Nephron progenitor cell (in vitro differentiated cells): Measurements from ENCODE around the gene COA4.

ENCODE experiments used
- DNase-seq: peaks from one replicate; pipeline ENCODE4 v3.0.0; 2021
- H3K27ac Mint-ChIP-seq: 2 replicates; pipeline ENCODE4 v1.8.0; 2021; ENCODE audit warnings: mild to moderate bottlenecking, moderate library complexity, mixed read lengths
- H3K27me3 Mint-ChIP-seq: 2 replicates; pipeline ENCODE4 v1.8.0; 2021; ENCODE audit warnings: mild to moderate bottlenecking, low read depth, mixed read lengths; ENCODE audit not compliant: poor library complexity
- H3K36me3 Mint-ChIP-seq: 2 replicates; pipeline ENCODE4 v1.8.0; 2021; ENCODE audit warnings: low read depth, mixed read lengths
- H3K4me1 Mint-ChIP-seq: 2 replicates; pipeline ENCODE4 v1.8.0; 2021; ENCODE audit warnings: mixed read lengths
- H3K4me3 Mint-ChIP-seq: 2 replicates; pipeline ENCODE4 v1.8.0; 2021; ENCODE audit warnings: mild to moderate bottlenecking, moderate library complexity, mixed read lengths
- H3K9me3 Mint-ChIP-seq: 2 replicates; pipeline ENCODE4 v1.8.0; 2021; ENCODE audit warnings: mild to moderate bottlenecking, moderate library complexity, mixed read lengths
- TF ChIP-seq, protein P1 (sequence below): fragments of 200-600 bp; sonication (generic); IDR thresholded peaks from 2 replicates; pipeline ENCODE4 v1.5.0; 2021; ENCODE audit warnings: antibody characterized with exemption

COA4 gene

DNA sequence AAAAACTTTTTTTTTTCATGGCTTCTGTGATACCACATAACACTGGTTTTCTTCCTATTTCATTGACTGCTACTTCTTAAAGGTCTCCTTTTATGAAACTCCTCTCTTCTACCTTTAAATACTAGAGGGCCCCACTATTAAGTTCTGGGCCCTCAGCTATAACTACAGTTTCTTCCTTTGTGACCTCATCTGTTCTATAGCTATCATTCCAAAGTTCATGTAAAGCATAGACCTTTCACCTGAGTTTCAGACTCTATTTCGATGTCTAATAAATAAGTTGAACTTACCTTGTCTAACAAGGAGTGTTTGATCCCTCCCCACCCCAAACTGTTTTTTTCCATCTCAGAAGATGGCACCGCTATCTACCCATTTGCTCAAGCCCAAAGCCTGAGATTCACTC, 35.4 kb upstream of the COA4 start:
- H3K9me3 Mint-ChIP-seq = no peaks in the 10 kb centered on the region
- peaks cover 52% of the 10 kb centered on the region for H3K36me3 Mint-ChIP-seq
- no peak overlapping the region for H3K4me3 Mint-ChIP-seq
- TF ChIP-seq, protein P1, sequence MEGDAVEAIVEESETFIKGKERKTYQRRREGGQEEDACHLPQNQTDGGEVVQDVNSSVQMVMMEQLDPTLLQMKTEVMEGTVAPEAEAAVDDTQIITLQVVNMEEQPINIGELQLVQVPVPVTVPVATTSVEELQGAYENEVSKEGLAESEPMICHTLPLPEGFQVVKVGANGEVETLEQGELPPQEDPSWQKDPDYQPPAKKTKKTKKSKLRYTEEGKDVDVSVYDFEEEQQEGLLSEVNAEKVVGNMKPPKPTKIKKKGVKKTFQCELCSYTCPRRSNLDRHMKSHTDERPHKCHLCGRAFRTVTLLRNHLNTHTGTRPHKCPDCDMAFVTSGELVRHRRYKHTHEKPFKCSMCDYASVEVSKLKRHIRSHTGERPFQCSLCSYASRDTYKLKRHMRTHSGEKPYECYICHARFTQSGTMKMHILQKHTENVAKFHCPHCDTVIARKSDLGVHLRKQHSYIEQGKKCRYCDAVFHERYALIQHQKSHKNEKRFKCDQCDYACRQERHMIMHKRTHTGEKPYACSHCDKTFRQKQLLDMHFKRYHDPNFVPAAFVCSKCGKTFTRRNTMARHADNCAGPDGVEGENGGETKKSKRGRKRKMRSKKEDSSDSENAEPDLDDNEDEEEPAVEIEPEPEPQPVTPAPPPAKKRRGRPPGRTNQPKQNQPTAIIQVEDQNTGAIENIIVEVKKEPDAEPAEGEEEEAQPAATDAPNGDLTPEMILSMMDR = no peak
- H3K4me1 Mint-ChIP-seq = no peaks in the 10 kb centered on the region
- H3K27ac Mint-ChIP-seq = no peak overlapping the region
- H3K27me3 Mint-ChIP-seq = peaks cover 3% of the 10 kb centered on the region
- DNase-seq = no peak

DNA sequence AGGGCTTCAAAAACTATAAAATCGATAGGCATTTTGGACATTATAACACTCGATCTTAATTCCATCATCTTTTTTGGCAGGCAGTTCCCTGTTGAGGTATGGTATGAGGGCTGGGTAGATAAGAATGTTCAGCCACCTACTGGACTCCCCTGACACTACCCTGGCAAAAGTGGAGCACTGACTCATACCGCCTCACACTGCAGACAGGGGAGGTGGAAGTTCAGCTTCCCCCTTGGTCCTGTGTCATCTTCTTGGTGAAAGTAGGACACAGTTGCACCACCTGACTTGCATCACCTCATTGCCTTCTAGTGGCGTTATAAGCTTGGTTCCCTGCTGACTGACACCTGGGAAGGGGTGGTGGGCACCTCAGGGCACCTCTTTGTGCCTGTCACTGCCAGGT, 30.5 kb upstream of the COA4 start:
- Mint-ChIP-seq H3K4me1 (no peaks in the 10 kb centered on the region), H3K27me3 (no peaks in the 10 kb centered on the region), H3K4me3 (no peak overlapping the region), H3K36me3 (peaks cover 45% of the 10 kb centered on the region), H3K27ac (no peak overlapping the region), H3K9me3 (no peaks in the 10 kb centered on the region)
- TF ChIP-seq, protein P1 = no peak
- DNase-seq = no peak

DNA sequence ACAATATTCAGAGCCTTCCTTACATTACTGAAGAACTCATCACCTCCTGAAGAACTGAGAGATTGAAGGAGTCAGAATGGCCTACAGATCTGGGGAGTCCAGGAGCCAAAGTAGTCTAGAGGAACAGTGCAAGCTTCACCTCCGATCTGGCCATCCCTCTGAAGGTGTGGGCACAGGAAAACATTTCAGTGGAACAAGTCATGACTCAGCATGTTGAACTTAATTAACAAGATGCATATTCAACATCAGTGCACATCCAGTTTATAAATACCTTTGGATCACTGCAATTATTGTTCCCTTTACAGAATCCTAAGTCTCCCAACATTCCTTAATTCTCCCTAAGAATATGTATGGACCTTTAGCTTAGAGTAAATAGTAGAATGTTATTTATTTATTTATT, 25.7 kb upstream of the COA4 start:
- H3K36me3 Mint-ChIP-seq = peaks cover 56% of the 10 kb centered on the region
- DNase-seq = no peak
- TF ChIP-seq, protein P1 = no peak
- H3K9me3 Mint-ChIP-seq = no peaks in the 10 kb centered on the region
- H3K27ac Mint-ChIP-seq = no peak overlapping the region
- no peaks in the 10 kb centered on the region for H3K27me3 Mint-ChIP-seq
- H3K4me1 Mint-ChIP-seq = no peaks in the 10 kb centered on the region
- H3K4me3 Mint-ChIP-seq = no peak overlapping the region

DNA sequence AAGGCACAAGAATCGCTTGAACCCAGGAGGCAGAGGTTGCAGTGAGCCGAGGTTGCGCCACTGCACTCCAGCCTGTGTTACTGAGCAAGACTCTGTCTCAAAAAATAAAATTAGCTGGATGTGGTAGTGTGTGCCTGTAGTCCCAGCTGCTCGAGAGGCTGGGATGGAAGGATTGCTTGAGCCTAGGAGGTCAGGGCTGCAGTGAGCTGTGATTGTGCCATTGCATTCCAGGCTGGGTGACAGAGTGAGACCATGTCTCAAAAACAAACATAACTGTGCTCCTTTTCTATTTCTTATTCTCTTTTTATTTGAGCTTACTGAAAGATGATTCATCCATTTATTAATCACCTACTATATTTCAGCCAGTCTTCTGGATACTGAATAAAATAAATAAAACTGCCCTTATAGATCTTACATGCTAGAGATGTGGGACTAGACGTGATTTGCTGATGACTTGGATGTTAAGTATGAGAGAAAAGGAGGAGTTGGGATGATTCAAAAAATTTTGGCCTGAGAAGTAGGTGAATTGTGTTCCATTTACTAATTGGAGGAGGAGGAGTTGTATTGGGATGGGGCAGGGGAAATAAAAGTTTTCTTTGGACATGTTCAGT, 18.2 kb upstream of the COA4 start:
- no peak overlapping the region for H3K4me3 Mint-ChIP-seq
- H3K9me3 Mint-ChIP-seq = peaks cover 10% of the 10 kb centered on the region

DNA sequence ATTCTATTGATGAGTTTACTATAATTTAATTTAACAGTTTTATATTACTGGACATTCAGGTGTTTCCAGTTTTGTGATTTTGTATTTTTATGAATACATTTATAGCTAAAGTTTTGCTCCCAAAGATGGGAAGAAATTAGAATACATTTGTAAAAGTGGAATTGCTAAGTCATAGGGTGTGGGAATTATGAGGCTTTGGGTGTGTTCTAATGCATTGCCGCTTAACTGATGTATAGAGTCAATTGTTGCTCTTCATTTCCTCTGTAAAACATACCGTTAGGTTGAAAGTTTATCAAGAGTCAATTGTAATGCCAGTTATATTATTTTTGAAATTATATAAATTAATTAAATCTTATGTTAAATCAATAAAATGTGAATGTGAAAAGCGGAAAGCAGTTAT, 16.4 kb upstream of the COA4 start:
- Mint-ChIP-seq H3K9me3 (peaks cover 10% of the 10 kb centered on the region), H3K4me1 (no peaks in the 10 kb centered on the region), H3K27me3 (no peaks in the 10 kb centered on the region), H3K36me3 (peaks cover 52% of the 10 kb centered on the region), H3K27ac (no peak overlapping the region), H3K4me3 (no peak overlapping the region)
- TF ChIP-seq, protein P1 = no peak
- no peak for DNase-seq

More for the DNA sequence above, 18.2 kb upstream of the COA4 start:
- H3K36me3 Mint-ChIP-seq = peaks cover 57% of the 10 kb centered on the region
- H3K27ac Mint-ChIP-seq = no peak overlapping the region
- TF ChIP-seq, protein P1 = no peak
- H3K27me3 Mint-ChIP-seq = no peaks in the 10 kb centered on the region
- H3K4me1 Mint-ChIP-seq = no peaks in the 10 kb centered on the region
- DNase-seq = no peak

DNA sequence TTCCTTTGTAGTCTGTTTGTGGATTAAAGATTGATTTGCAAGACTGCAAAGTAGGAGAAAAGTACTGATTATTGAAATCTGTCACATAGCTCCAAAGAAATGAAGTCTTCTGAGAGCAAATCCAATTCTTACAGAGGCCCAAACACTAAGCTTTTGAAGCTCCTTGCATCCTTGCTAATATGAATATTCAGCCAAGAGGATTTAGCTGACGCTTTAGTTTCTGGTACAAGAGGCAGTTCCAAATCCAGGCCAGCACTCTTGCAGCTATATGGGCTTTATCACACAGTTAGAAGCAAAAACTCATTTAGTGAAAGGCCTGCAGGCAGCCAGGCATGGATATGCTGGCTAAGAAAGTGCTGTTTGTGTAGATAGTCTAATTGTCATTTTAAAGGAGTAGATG, 12.9 kb upstream of the COA4 start:
- no peak for DNase-seq
- no peak overlapping the region for H3K27ac Mint-ChIP-seq
- peaks cover 3% of the 10 kb centered on the region for H3K9me3 Mint-ChIP-seq
- no peaks in the 10 kb centered on the region for H3K27me3 Mint-ChIP-seq
- H3K4me3 Mint-ChIP-seq = no peak overlapping the region
- TF ChIP-seq, protein P1 = no peak
- H3K4me1 Mint-ChIP-seq = peaks cover 5% of the 10 kb centered on the region
- H3K36me3 Mint-ChIP-seq = peaks cover 59% of the 10 kb centered on the region
